ENCODE data around the gene CAPN14. TPM values are rescaled to one million over a fixed set of nuclear protein-coding genes. Genes with fewer than 3 reads are reported as not detected.

The CAPN14 gene
- total RNA-seq, 1 experiment from 2014 or later = 0.13 TPM

DNA sequence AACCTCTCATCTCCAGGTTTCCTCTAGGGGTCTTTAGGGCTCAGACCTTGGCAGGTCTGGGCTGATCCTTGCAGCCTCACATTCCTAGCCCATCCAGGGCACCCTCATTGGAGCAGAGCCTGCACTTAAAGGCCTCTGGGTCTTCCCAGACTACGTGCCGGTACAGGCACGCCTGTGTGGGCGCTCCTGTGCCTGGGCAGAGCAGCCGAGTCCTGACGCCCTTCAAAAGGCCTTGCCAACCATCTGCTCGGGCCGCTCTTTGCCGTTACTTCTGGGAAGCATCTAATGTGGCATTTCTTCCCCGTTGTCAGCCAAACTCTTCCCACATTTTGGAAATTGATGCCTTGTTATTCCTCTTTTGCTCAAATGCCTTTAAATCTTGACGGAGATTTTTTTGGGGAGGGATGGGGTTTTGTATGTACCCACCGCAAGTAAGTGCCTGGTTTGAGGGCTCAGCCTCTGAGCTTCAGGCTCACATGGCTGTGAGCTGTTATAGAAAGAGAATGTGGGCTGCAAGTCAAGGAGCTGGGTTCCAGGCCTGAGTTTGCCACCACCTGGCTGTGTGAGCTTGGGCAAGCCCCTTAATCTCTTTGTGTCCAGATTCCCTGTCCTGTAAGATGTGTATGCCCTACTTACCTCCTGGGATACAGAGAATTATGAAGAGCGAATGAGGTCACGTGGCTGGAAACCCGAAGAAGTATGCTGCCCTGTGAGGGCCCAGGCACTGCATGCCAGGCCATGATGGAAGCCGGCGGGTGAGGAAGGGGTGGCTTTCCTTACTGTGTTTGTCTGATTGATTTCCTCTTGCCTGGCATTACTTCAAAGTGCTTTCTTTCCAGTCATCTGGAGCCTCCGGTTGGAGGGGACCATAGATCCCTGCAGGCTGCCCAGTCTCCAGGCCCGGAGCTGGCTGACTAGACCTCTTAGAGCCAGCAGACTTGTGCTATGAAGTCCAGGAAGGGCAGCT lies 37.2 kb upstream of the CAPN14 start:
- Histone ChIP-seq H3K27me3 (replicated peaks; ENCODE audit: insufficient read depth, low read depth, low read length, poor library complexity) (no peaks in the 10 kb centered on the region), H3K36me3 (ENCODE audit: insufficient read depth, low read length, poor library complexity, severe bottlenecking) (no peaks in the 10 kb centered on the region), H3K9me3 (ENCODE audit: low read depth, low read length, poor library complexity, severe bottlenecking) (no peaks in the 10 kb centered on the region), H3K4me3 (ENCODE audit: low read depth, low read length, poor library complexity, severe bottlenecking) (no peak overlapping the region), H3K27ac (ENCODE audit: low read depth, low read length, poor library complexity, severe bottlenecking) (no peak overlapping the region), H3K4me1 (ENCODE audit: insufficient read depth, low read length, poor library complexity, severe bottlenecking) (no peaks in the 10 kb centered on the region)
- no peak for DNase-seq (ENCODE audit: low spot score)
- POLR2A ChIA-PET (ENCODE audit: low non-redundant PET) = no interaction called here
- TF ChIP-seq, protein P1, sequence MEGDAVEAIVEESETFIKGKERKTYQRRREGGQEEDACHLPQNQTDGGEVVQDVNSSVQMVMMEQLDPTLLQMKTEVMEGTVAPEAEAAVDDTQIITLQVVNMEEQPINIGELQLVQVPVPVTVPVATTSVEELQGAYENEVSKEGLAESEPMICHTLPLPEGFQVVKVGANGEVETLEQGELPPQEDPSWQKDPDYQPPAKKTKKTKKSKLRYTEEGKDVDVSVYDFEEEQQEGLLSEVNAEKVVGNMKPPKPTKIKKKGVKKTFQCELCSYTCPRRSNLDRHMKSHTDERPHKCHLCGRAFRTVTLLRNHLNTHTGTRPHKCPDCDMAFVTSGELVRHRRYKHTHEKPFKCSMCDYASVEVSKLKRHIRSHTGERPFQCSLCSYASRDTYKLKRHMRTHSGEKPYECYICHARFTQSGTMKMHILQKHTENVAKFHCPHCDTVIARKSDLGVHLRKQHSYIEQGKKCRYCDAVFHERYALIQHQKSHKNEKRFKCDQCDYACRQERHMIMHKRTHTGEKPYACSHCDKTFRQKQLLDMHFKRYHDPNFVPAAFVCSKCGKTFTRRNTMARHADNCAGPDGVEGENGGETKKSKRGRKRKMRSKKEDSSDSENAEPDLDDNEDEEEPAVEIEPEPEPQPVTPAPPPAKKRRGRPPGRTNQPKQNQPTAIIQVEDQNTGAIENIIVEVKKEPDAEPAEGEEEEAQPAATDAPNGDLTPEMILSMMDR (conservative IDR thresholded peaks at IDR 0.05; ENCODE audit: low read depth, low read length) = no peak
- no peak for TF ChIP-seq EZH2 (IDR thresholded peaks at IDR 0.05; ENCODE audit: borderline replicate concordance, low read depth, low read length, poor library complexity, severe bottlenecking)
- CTCF ChIA-PET = no interaction called here
- no TSS peak for BruUV-seq (replicated peaks)
- intact Hi-C loops (cut with micrococcal nuclease; ENCODE audit: unreplicated experiment) = no loop called here

DNA sequence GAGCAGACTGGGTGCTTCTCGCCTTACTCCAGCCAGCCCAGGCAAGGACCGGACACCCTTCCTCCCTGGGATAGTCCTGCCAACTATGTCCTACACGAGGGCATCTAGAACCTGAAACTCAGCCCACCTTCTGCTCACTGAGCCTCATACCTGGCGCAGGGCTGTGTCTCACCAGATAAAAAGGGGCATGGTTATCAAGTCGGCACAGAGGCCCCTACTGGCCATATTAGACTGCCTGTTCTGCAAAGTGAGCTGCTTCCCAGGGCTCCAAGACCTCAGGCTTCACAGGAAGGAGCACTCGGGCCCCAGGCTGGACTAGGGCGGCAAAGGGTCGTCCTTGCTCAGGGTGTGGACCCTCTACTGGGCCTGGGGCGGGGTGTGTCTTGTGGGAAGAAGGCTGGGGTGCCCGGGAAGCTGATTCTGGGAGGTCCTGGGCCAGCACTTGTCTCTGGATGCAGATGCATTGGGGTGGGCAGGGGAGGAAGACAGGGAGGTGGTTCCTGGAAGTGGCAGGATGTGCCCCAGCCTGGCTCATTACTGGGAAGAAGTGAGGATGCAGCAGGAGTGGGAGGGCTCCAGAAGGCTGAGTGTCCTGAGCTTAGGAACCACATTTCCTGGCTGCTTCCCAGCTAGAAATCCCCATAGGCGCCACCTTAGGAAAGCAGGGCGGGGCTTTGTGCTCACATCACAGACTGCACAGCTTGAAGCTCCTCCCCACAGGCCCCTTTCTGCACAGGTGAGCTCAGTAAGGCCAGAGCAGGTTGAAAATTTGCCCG lies 36.2 kb upstream of the CAPN14 start:
- intact Hi-C loops (cut with micrococcal nuclease; ENCODE audit: unreplicated experiment) = no loop called here
- CTCF ChIA-PET = no interaction called here
- no peak for DNase-seq (ENCODE audit: low spot score)

DNA sequence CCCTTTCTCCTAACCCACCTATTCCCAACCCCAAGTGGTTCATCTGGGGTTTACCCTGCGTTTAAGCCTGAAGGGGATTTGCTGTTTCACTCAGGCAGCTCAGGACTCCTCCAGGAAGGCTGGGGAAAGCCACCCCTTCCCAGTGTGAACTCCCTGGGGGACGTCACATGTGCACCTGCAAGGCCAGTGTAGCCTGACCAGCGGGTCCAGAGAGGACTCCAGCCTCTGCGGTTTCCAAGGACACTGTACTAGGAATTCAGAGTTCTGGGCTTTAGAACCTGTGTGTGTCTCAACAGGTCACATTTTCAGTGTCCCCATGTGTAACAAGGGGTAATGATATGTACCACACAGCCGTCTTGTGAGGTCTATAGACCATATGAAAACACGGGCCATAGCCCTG lies 34.5 kb upstream of the CAPN14 start:
- no peak overlapping the region for H3K4me3 ChIP-seq (ENCODE audit: low read depth, low read length, poor library complexity, severe bottlenecking)
- no peaks in the 10 kb centered on the region for H3K36me3 ChIP-seq (ENCODE audit: insufficient read depth, low read length, poor library complexity, severe bottlenecking)
- no peak for DNase-seq (ENCODE audit: low spot score)
- no peaks in the 10 kb centered on the region for H3K4me1 ChIP-seq (ENCODE audit: insufficient read depth, low read length, poor library complexity, severe bottlenecking)
- ChIA-PET POLR2A (ENCODE audit: low non-redundant PET) (interaction anchor here (0.7 kb wide), 1 partner anchor 37 kb away, joined by 3 read pairs; no protein-coding TSS in a partner anchor), CTCF (no interaction called here)
- H3K27me3 ChIP-seq (replicated peaks; ENCODE audit: insufficient read depth, low read depth, low read length, poor library complexity) = no peaks in the 10 kb centered on the region
- no TSS peak for BruUV-seq (replicated peaks)
- TF ChIP-seq EZH2 (IDR thresholded peaks at IDR 0.05; ENCODE audit: borderline replicate concordance, low read depth, low read length, poor library complexity, severe bottlenecking) = no peak
- TF ChIP-seq, protein P1 (conservative IDR thresholded peaks at IDR 0.05; ENCODE audit: low read depth, low read length) = no peak
- no peak overlapping the region for H3K27ac ChIP-seq (ENCODE audit: low read depth, low read length, poor library complexity, severe bottlenecking)
- intact Hi-C loops (cut with micrococcal nuclease; ENCODE audit: unreplicated experiment) = no loop called here
- no peaks in the 10 kb centered on the region for H3K9me3 ChIP-seq (ENCODE audit: low read depth, low read length, poor library complexity, severe bottlenecking)

More for the DNA sequence above, 36.2 kb upstream of the CAPN14 start:
- Histone ChIP-seq H3K4me1 (ENCODE audit: insufficient read depth, low read length, poor library complexity, severe bottlenecking) (no peaks in the 10 kb centered on the region), H3K9me3 (ENCODE audit: low read depth, low read length, poor library complexity, severe bottlenecking) (no peaks in the 10 kb centered on the region), H3K36me3 (ENCODE audit: insufficient read depth, low read length, poor library complexity, severe bottlenecking) (no peaks in the 10 kb centered on the region), H3K4me3 (ENCODE audit: low read depth, low read length, poor library complexity, severe bottlenecking) (no peak overlapping the region), H3K27me3 (replicated peaks; ENCODE audit: insufficient read depth, low read depth, low read length, poor library complexity) (no peaks in the 10 kb centered on the region), H3K27ac (ENCODE audit: low read depth, low read length, poor library complexity, severe bottlenecking) (no peak overlapping the region)
- TF ChIP-seq, protein P1 (conservative IDR thresholded peaks at IDR 0.05; ENCODE audit: low read depth, low read length) = no peak
- no peak for TF ChIP-seq EZH2 (IDR thresholded peaks at IDR 0.05; ENCODE audit: borderline replicate concordance, low read depth, low read length, poor library complexity, severe bottlenecking)
- POLR2A ChIA-PET (ENCODE audit: low non-redundant PET) = interaction anchor here (0.6 kb wide), 1 partner anchor 117 kb away, joined by 4 read pairs; no protein-coding TSS in a partner anchor
- no TSS peak for BruUV-seq (replicated peaks)
